ENCODE measurements around the gene CLTRN.
"Not testable (repeated sequence)": the region's sequence is repeated elsewhere in the genome, so short reads cannot be mapped to it uniquely, and the experiment has no call there.

CLTRN gene

GRCh38 chrX:15664487-15665444, at the start of gene CLTRN:
Gene CLTRN, minus strand, starts transcription at chrX:15664805. Its CDS starts 30 bp downstream, at chrX:15664775.
- no peak for DNase-seq

- DNase-seq, result not testable (repeated sequence)
These were observed 39.7 kb upstream of the CLTRN start for GRCh38 chrX:15704273-15704672.

- not testable (repeated sequence) for DNase-seq
These were observed 39.2 kb upstream of the CLTRN start for GRCh38 chrX:15703809-15704208.

GRCh38 chrX:15702488-15703371, 38.1 kb upstream of the CLTRN start:
- DNase-seq, result no peak

- DNase-seq, result no peak
These were observed 31.9 kb upstream of the CLTRN start for GRCh38 chrX:15696516-15696915.

GRCh38 chrX:15694941-15695451, 30.4 kb upstream of the CLTRN start:
- DNase-seq, result no peak

GRCh38 chrX:15686818-15687685, 22.4 kb upstream of the CLTRN start:
- DNase-seq, result peak; percentile 24

- DNase-seq, result no peak
These were observed 18.6 kb upstream of the CLTRN start for GRCh38 chrX:15683193-15683592.

- DNase-seq, result no peak
These were observed 16.8 kb upstream of the CLTRN start for GRCh38 chrX:15681433-15681832.

- DNase-seq, result no peak
These were observed 15.8 kb upstream of the CLTRN start for GRCh38 chrX:15680401-15680800.

GRCh38 chrX:15679246-15679645, 14.6 kb upstream of the CLTRN start:
- no peak for DNase-seq

GRCh38 chrX:15678339-15678738, 13.7 kb upstream of the CLTRN start:
- DNase-seq, result no peak

- DNase-seq, result no peak
These were observed 12.3 kb upstream of the CLTRN start for GRCh38 chrX:15676886-15677285.

- no peak for DNase-seq
These were observed 10.9 kb upstream of the CLTRN start for GRCh38 chrX:15675490-15675921.

- peak; percentile 93 for DNase-seq
These were observed 10.4 kb upstream of the CLTRN start for GRCh38 chrX:15674841-15675489.

GRCh38 chrX:15674514-15674840, 9.9 kb upstream of the CLTRN start:
- DNase-seq, result no peak

GRCh38 chrX:15673970-15674369, 9.4 kb upstream of the CLTRN start:
- no peak for DNase-seq

GRCh38 chrX:15672881-15673280, 8.3 kb upstream of the CLTRN start:
- no peak for DNase-seq

GRCh38 chrX:15663439-15663838, 1.2 kb downstream of the CLTRN start:
- DNase-seq, result no peak

- not testable (repeated sequence) for DNase-seq
These were observed 9.8 kb downstream of the CLTRN start for GRCh38 chrX:15654804-15655203.

GRCh38 chrX:15653961-15654360, 10.6 kb downstream of the CLTRN start:
- DNase-seq, result no peak

- DNase-seq, result not testable (repeated sequence)
These were observed 17.1 kb downstream of the CLTRN start for GRCh38 chrX:15647510-15647909.
